Activated CD4-positive, alpha-beta T cell treated with anti-CD3 and anti-CD28 coated beads for 36 hours (primary cell): ENCODE measurements around the gene SYT17. TPM values are rescaled to one million over a fixed set of nuclear protein-coding genes. Genes with fewer than 3 reads are reported as not detected.
"Not testable (repeated sequence)": the region's sequence is repeated elsewhere in the genome, so short reads cannot be mapped to it uniquely, and the experiment has no call there.

ENCODE experiments used
- ATAC-seq: fragments of 200-7000 bp; cut with Tn5 transposase; one replicate; pipeline ENCODE4 v1.10.0; 2021; ENCODE audit warnings: mild to moderate bottlenecking, moderate library complexity
- CTCF ChIA-PET: fragments of 350-600 bp; sonication (Branson Sonifier 250); formaldehyde crosslinking; loops from one replicate; lab custom pipeline; 2021; ENCODE audit warnings: antibody characterized with exemption; lab: Charles Lee
- POLR2A ChIA-PET: fragments of 350-600 bp; sonication (Branson Sonifier 250); formaldehyde crosslinking; loops from one replicate; lab custom pipeline; 2021; ENCODE audit warnings: antibody characterized with exemption, inconsistent platforms; lab: Charles Lee
- DNase-seq: peaks from one replicate; pipeline ENCODE4 v3.0.0-alpha.2; 2020
- H3K27ac Mint-ChIP-seq: one replicate; pipeline ENCODE4 v1.8.0; 2021; ENCODE audit warnings: mixed read lengths
- H3K27me3 Mint-ChIP-seq: one replicate; pipeline ENCODE4 v1.8.0; 2021; ENCODE audit warnings: mixed read lengths
- H3K36me3 Mint-ChIP-seq: one replicate; pipeline ENCODE4 v1.8.0; 2021; ENCODE audit warnings: low read depth, mixed read lengths
- H3K4me1 Mint-ChIP-seq: one replicate; pipeline ENCODE4 v1.8.0; 2021; ENCODE audit warnings: mixed read lengths
- H3K4me3 Mint-ChIP-seq: one replicate; pipeline ENCODE4 v1.8.0; 2021; ENCODE audit warnings: mild to moderate bottlenecking, moderate library complexity, mixed read lengths
- H3K9me3 Mint-ChIP-seq: one replicate; pipeline ENCODE4 v1.8.0; 2021; ENCODE audit warnings: low read depth, mixed read lengths
- intact Hi-C, 2 experiments: fragments of 100-400 bp; cut with DNase I in 1 of 2; cut with micrococcal nuclease in 1 of 2; formaldehyde crosslinking; loops; one replicate each; pipeline versions ENCODE4 v1.14.2 to v1.15.1; 2022 to 2024; cut with DNase I, micrococcal nuclease
- total RNA-seq, 2 experiments: library from RNA; stranded (reverse); gene quantifications; one replicate each; pipeline ENCODE4 v1.2.3, GENCODE V29; 2021

SYT17 gene
- total RNA-seq, 2 experiments from 2014 or later: not detected

DNA sequence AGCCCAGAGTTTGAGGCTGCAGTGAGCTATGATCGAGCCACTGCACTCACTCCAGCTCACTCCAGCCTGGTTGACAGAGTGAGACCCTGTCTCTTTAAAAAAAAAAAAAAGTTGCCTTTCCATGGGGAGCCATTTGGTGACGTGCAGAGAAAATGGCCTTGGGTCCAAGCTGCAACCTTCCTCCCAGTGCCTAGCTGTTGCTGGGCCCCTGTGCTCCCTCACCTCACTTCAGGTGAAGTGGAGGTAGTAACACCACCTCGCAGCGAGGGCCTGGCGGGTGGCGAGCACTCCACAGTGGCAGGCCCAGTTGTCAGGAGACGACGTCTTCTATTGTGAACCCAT is 17.4 kb downstream of the SYT17 start:
- POLR2A ChIA-PET: no interaction called here
- no peak for DNase-seq

DNA sequence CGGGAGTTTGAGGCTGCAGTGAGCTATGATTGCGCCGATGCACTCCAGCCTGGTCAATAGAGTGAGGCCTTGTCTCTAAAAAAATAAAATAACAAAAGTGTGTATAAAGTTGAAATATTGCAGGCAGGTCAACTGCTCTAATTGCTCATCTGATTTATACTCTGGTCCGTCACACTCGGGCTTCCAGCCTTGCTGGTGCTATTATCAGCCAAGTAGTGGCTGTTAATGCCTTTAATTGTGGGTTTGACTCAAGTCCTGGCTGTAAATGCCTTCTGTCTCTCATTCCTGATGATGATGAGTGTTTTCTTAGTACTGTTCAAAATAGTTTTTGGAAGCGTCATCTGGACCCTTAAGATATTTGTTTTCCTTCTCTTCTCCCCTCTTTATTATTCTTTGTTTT is 18.4 kb downstream of the SYT17 start:
- peaks cover 9% of the 10 kb centered on the region for H3K27me3 Mint-ChIP-seq
- DNase-seq (no peak), ATAC-seq (no peak)
- intact Hi-C loops: no loop called here
- H3K9me3 Mint-ChIP-seq: no peaks in the 10 kb centered on the region
- no peaks in the 10 kb centered on the region for H3K36me3 Mint-ChIP-seq
- H3K4me1 Mint-ChIP-seq: peaks cover 4% of the 10 kb centered on the region
- no peak overlapping the region for H3K4me3 Mint-ChIP-seq
- CTCF ChIA-PET: interaction anchor here (1.1 kb wide), 1 partner anchor 28 kb away, joined by 4 read pairs; no protein-coding TSS in a partner anchor
- no peak overlapping the region for H3K27ac Mint-ChIP-seq
- POLR2A ChIA-PET: no interaction called here

More for the DNA sequence above, 17.4 kb downstream of the SYT17 start:
- peaks cover 8% of the 10 kb centered on the region for H3K27me3 Mint-ChIP-seq
- no peak overlapping the region for H3K4me3 Mint-ChIP-seq
- peaks cover 2% of the 10 kb centered on the region for H3K4me1 Mint-ChIP-seq
- no peak overlapping the region for H3K27ac Mint-ChIP-seq
- intact Hi-C loops: no loop called here
- CTCF ChIA-PET: interaction anchor here (0.7 to 1.1 kb wide), 2 partner anchors 27 to 547 kb away, joined by 3 to 4 read pairs; no protein-coding TSS in a partner anchor
- H3K9me3 Mint-ChIP-seq: no peaks in the 10 kb centered on the region
- ATAC-seq: no peak
- H3K36me3 Mint-ChIP-seq: no peaks in the 10 kb centered on the region

DNA sequence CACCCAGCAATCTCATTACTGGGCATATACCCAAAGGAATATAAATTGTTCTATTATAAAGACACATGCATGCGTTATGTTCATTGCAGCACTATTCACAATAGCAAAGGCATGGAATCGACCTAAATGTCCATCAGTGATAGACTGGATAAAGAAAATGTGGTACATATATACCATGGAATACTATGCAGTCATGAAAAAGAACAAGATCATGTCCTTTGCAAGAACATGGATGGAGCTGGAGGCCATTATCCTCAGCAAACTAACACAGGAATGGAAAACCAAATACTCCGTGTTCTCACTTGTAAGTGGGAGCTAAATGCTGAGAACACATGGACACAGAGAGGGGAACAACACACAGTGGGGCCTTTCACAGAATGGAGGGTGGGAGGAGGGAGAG is 19.9 kb downstream of the SYT17 start:
- intact Hi-C loops: not testable (repeated sequence)

DNA sequence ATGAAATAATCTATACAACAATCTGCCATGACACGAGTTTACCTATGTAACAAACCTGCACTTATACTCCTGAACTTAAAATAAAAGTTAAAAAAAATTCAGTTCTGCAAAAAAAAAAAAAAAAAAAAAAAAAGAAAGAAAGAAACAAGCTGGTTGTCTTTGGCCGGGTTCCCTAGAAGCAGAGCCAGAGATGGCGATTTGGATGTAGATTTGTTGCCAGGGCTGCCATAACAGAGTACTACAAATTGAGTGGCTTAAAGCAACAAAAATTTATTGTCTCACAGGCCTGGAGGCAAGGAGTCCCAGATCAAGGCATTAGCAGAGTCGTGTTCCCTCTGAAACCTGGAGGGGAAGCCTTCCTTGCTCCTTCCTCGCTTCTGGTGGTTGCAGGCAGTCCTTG is 20.4 kb downstream of the SYT17 start:
- no peaks in the 10 kb centered on the region for H3K9me3 Mint-ChIP-seq
- H3K4me1 Mint-ChIP-seq: peaks cover 4% of the 10 kb centered on the region
- ChIA-PET CTCF (interaction anchor here (0.7 to 2.1 kb wide), 2 partner anchors 9 to 26 kb away, joined by 3 to 8 read pairs; no protein-coding TSS in a partner anchor), POLR2A (no interaction called here)
- no peak overlapping the region for H3K4me3 Mint-ChIP-seq
- intact Hi-C loops: no loop called here
- no peak overlapping the region for H3K27ac Mint-ChIP-seq
- DNase-seq (no peak), ATAC-seq (no peak)
- H3K27me3 Mint-ChIP-seq: peaks cover 16% of the 10 kb centered on the region
- H3K36me3 Mint-ChIP-seq: no peaks in the 10 kb centered on the region

More for the DNA sequence above, 19.9 kb downstream of the SYT17 start:
- H3K27me3 Mint-ChIP-seq: peaks cover 13% of the 10 kb centered on the region
- H3K27ac Mint-ChIP-seq, POLR2A ChIA-PET, ATAC-seq, H3K9me3 Mint-ChIP-seq, H3K36me3 Mint-ChIP-seq, H3K4me3 Mint-ChIP-seq, DNase-seq, H3K4me1 Mint-ChIP-seq: not testable (repeated sequence)
- CTCF ChIA-PET: interaction anchor here (0.6 to 0.7 kb wide), 2 partner anchors 25 to 758 kb away, joined by 3 read pairs; no protein-coding TSS in a partner anchor

DNA sequence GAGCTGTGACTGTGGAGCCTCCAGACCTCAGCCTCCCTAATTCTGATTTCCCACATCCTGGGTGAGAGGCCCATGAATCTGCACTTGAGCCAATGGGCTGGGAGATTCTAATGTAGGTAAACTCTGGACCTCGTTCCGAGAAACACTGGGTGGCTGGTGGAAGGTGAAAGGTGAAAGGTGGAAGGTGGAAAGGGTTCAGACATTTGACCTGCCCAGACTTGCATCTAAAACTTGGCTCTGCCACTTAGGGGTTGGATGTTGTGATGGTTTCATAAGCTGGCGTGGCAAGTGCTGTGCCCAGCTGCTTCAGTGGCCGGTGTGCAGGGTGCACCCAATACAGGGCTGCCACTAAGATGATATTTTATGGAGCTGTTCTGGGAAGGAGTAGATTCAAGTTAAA is 24.8 kb downstream of the SYT17 start:
- CTCF ChIA-PET: no interaction called here
- POLR2A ChIA-PET: no interaction called here
- intact Hi-C loops: no loop called here
- Mint-ChIP-seq H3K27me3 (peaks cover 12% of the 10 kb centered on the region), H3K36me3 (no peaks in the 10 kb centered on the region), H3K4me3 (no peak overlapping the region), H3K4me1 (peaks cover 4% of the 10 kb centered on the region), H3K27ac (no peak overlapping the region), H3K9me3 (no peaks in the 10 kb centered on the region)
- ATAC-seq (no peak), DNase-seq (no peak)

DNA sequence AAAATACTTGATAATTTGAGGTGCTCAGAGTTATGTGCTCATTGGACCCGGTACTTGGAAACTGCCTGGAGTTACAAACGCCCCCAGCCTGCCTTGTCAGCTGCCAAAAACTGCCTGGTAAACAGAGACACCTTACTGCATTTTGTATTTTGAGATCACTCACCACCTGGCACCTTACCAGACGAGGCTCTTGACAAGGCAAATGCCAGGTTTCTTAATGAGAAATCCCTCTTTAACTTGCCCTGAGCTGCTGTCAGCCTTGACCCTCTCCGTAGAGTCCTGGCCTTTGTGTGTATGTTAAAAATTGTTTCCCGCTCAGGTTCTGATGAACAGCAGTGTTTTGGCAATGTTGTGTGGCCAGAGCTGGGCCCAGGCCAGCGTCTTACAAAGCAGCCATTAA is 28.8 kb downstream of the SYT17 start:
- ChIA-PET POLR2A (no interaction called here), CTCF (no interaction called here)
- no peaks in the 10 kb centered on the region for H3K36me3 Mint-ChIP-seq
- intact Hi-C loops: no loop called here
- peaks cover 19% of the 10 kb centered on the region for H3K9me3 Mint-ChIP-seq
- no peaks in the 10 kb centered on the region for H3K4me1 Mint-ChIP-seq
- H3K4me3 Mint-ChIP-seq: no peak overlapping the region
- ATAC-seq: no peak
- DNase-seq: no peak
- peaks cover 6% of the 10 kb centered on the region for H3K27me3 Mint-ChIP-seq
- no peak overlapping the region for H3K27ac Mint-ChIP-seq

DNA sequence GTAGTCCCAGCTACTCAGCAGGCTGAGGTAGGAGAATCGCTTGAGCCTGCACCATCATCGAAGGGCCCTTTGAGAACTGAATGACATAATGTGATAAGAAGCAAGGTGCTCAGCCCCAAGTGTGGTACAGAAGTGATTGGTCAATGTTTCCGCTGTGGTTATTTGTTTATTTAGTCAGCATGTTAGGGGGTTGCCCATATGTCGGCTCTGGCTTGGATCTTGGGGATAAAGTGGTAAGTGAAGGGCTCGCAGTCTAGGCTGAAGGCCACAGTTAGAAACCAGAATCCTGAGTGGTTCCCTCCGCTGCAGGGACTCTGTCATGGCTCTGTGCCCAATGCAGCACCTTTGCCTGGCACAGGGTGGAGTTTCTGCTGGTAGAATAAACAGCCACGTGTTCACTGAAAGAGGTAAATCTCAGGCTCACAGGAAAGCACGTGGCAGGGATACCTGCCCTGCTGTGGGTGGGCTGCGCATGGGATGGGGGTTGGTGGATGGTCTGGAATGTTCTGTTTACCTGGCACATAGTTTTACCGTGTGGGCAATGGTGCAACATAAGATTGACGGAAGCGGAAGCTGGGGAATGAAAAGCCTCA is 35.4 kb downstream of the SYT17 start:
- no peaks in the 10 kb centered on the region for H3K36me3 Mint-ChIP-seq
- H3K9me3 Mint-ChIP-seq: peaks cover 15% of the 10 kb centered on the region
- no peaks in the 10 kb centered on the region for H3K27me3 Mint-ChIP-seq
- DNase-seq (no peak), ATAC-seq (no peak)
- no peak overlapping the region for H3K4me3 Mint-ChIP-seq
- H3K4me1 Mint-ChIP-seq: no peaks in the 10 kb centered on the region
- ChIA-PET POLR2A (no interaction called here), CTCF (no interaction called here)
- no peak overlapping the region for H3K27ac Mint-ChIP-seq
- intact Hi-C loops: no loop called here

DNA sequence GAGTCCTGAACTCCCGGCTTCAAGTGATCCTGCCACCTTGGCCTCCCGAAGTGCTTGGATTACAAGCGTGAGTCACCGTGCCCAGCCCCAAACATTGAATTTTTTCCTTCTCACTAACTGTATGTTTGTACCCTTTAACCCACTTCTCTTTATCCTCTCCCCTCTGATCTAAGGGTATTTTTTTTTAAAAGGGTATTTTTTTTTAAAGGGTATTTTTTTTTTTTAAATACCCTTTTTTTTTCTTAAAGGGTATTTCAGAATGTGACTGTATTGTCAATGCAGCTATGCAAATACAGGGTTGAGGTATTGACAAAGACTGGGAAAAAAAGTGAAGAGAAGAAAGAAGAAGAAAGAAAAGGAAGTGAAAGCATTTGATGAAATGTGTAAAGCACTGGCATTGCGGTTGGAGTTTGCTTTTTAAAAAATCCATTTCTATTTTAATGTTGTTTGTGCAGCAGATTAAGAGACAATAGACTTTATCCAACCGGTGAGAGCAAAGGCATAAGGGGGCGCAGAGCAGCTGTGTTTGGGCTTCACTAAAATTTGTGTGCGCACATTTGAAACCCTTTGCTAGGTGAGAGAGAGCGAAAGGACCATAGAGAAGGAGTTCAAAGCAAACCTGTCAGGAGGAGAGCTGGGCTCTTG is 42.4 kb downstream of the SYT17 start:
- H3K27me3 Mint-ChIP-seq: no peaks in the 10 kb centered on the region
- peaks cover 8% of the 10 kb centered on the region for H3K9me3 Mint-ChIP-seq
- DNase-seq: no peak
- H3K4me1 Mint-ChIP-seq: no peaks in the 10 kb centered on the region
- H3K27ac Mint-ChIP-seq: no peak overlapping the region
- no peak for ATAC-seq
- H3K4me3 Mint-ChIP-seq: no peak overlapping the region
- intact Hi-C loops: no loop called here
- ChIA-PET POLR2A (no interaction called here), CTCF (no interaction called here)
- H3K36me3 Mint-ChIP-seq: no peaks in the 10 kb centered on the region

DNA sequence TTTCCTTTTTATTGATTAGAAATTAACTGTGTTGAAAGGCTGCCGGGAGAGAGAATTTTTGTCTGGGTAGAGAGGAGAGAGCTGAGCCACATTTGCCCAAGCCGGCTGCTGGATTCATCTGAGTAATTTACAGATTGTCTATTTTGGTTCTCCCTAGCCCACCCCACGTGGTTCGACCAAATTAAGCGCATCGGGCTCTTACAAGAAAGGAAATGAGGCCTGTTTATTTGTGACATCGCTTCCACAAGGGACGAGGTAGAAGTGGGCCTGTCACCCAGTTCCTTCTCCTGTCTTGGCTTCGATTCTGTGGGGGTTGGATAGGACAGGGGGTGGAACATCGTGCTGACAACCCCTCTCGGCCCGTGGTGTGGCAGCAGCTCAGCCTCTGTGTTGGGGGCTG is 42.9 kb downstream of the SYT17 start:
- H3K27me3 Mint-ChIP-seq: no peaks in the 10 kb centered on the region
- CTCF ChIA-PET: interaction anchor here (0.8 kb wide), 1 partner anchor 26 kb away, joined by 3 read pairs; no protein-coding TSS in a partner anchor
- no peak for ATAC-seq
- no peaks in the 10 kb centered on the region for H3K36me3 Mint-ChIP-seq
- no peaks in the 10 kb centered on the region for H3K4me1 Mint-ChIP-seq
- POLR2A ChIA-PET: no interaction called here
- no peak overlapping the region for H3K27ac Mint-ChIP-seq
- H3K9me3 Mint-ChIP-seq: peaks cover 8% of the 10 kb centered on the region
- no peak overlapping the region for H3K4me3 Mint-ChIP-seq
- intact Hi-C loops: no loop called here
- DNase-seq: no peak

DNA sequence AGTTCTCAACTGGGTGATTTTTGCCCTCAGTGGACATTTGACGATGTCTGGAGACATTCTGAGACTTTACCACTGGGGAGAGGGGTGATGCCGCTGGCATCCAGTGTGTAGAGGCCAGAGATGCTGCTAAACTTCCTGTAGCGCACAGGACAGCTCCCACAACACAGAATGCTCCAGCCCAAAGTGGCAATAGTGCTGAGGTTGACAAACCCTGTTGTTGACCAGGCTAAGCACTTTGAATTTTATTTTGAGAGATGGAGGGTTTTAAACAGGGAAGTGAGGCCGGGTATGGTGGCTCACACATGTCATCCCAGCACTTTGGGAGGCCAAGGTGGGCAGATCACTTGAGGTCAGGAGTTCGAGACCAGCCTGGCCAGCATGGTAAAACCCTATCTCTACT is 44.0 kb downstream of the SYT17 start:
- no peak overlapping the region for H3K27ac Mint-ChIP-seq
- H3K36me3 Mint-ChIP-seq: no peaks in the 10 kb centered on the region
- intact Hi-C loops: no loop called here
- ATAC-seq (no peak), DNase-seq (no peak)
- ChIA-PET POLR2A (no interaction called here), CTCF (interaction anchor here (0.8 kb wide), 1 partner anchor 11 kb away, joined by 3 read pairs; no protein-coding TSS in a partner anchor)
- no peaks in the 10 kb centered on the region for H3K27me3 Mint-ChIP-seq
- H3K4me3 Mint-ChIP-seq: no peak overlapping the region
- no peaks in the 10 kb centered on the region for H3K4me1 Mint-ChIP-seq
- H3K9me3 Mint-ChIP-seq: peaks cover 8% of the 10 kb centered on the region

DNA sequence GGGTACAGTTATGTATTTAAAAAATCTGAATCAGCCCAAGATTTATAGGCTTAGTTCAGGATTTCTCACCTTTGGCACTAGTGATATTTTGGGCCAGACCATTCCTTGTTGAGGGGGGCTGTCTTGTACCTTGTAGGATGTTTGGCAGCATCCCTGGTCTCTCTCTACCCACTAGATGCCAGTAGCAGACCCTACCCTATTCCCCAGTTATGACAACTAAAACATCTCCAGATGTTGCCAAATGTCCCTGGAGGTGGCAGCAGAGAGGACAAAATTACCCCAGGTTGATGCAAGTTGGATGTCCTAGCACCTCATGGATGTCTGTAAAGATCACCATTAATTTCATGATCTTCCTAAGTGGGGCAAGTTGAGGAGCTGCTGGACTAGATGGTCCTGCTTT is 45.8 kb downstream of the SYT17 start:
- DNase-seq: peak; percentile 19
- Mint-ChIP-seq H3K4me1 (no peaks in the 10 kb centered on the region), H3K27ac (no peak overlapping the region), H3K27me3 (no peaks in the 10 kb centered on the region), H3K4me3 (no peak overlapping the region), H3K9me3 (peaks cover 8% of the 10 kb centered on the region), H3K36me3 (no peaks in the 10 kb centered on the region)
- POLR2A ChIA-PET: no interaction called here
- CTCF ChIA-PET: interaction anchor here (0.6 to 1.1 kb wide), 2 partner anchors 10 to 15 kb away, joined by 3 to 4 read pairs; no protein-coding TSS in a partner anchor
- intact Hi-C loops: loop anchor here in 1 of 2 experiments (2.0 kb wide), 1 partner anchor 161 kb away; no protein-coding TSS in a partner anchor
- ATAC-seq: no peak

DNA sequence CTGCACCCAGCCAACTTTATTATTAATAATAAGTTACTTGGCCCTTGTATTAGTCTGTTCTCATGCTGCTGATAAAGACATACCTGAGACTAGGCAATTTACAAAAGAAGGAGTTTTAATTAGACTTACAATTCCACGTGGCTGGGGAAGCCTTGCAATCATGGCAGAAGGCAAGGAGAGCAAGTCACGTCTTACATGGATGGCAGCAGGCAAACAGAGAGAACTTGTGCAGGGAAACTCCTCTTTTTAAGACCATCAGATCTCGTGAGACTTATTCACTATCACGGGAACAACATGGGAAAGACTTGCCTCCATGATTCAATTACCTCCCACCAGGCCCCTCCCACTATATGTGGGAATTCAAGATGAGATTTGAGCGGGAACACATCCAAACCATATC is 47.7 kb downstream of the SYT17 start:
- ATAC-seq: no peak
- Mint-ChIP-seq H3K27me3 (peaks cover 5% of the 10 kb centered on the region), H3K36me3 (no peaks in the 10 kb centered on the region), H3K4me3 (no peak overlapping the region), H3K4me1 (no peaks in the 10 kb centered on the region), H3K27ac (no peak overlapping the region), H3K9me3 (peaks cover 8% of the 10 kb centered on the region)
- intact Hi-C loops: loop anchor here in 1 of 2 experiments (2.0 kb wide), 1 partner anchor 159 kb away; no protein-coding TSS in a partner anchor
- no peak for DNase-seq
- POLR2A ChIA-PET: no interaction called here
- CTCF ChIA-PET: no interaction called here
